Hepatocyte (in vitro differentiated cells): ENCODE measurements around the gene PLXNB2. TPM values are rescaled to one million over a fixed set of nuclear protein-coding genes. Genes with fewer than 3 reads are reported as not detected.
"Not testable (repeated sequence)": the region's sequence is repeated elsewhere in the genome, so short reads cannot be mapped to it uniquely, and the experiment has no call there.

Experiments used
- DNase-seq: peaks from one replicate; pipeline ENCODE4 v3.0.0-alpha.2; 2016; ENCODE audit warnings: low spot score
- H2AFZ ChIP-seq: fragments of 200-600 bp; sonication (generic); 2 replicates; pipeline ENCODE4 v1.6.0; 2016; ENCODE audit warnings: antibody characterized with exemption, mild to moderate bottlenecking
- H3K27ac ChIP-seq: fragments of 200-600 bp; sonication (generic); 2 replicates; pipeline ENCODE4 v1.5.1; 2016; ENCODE audit warnings: mild to moderate bottlenecking
- H3K27me3 ChIP-seq: fragments of 200-600 bp; sonication (generic); 2 replicates; pipeline ENCODE4 v1.6.1; 2016
- H3K36me3 ChIP-seq: fragments of 200-600 bp; sonication (generic); replicated peaks from 2 replicates; pipeline ENCODE4 v1.5.1; 2016; ENCODE audit warnings: low read depth; ENCODE audit not compliant: insufficient read depth
- H3K4me1 ChIP-seq: fragments of 200-600 bp; sonication (generic); 2 replicates; pipeline ENCODE4 v1.5.1; 2016; ENCODE audit warnings: mild to moderate bottlenecking, moderate library complexity; ENCODE audit not compliant: insufficient read depth
- H3K4me2 ChIP-seq: fragments of 200-600 bp; sonication (generic); 2 replicates; pipeline ENCODE4 v1.6.0; 2016
- H3K4me3 ChIP-seq: fragments of 200-600 bp; sonication (generic); 2 replicates; pipeline ENCODE4 v1.5.1; 2016; ENCODE audit warnings: mild to moderate bottlenecking
- H3K79me2 ChIP-seq: fragments of 200-600 bp; sonication (generic); 2 replicates; pipeline ENCODE4 v1.6.0; 2017; ENCODE audit warnings: mild to moderate bottlenecking
- H3K9me2 ChIP-seq: fragments of 200-600 bp; sonication (generic); replicated peaks from 2 replicates; pipeline ENCODE4 v1.6.0; 2017; ENCODE audit warnings: mild to moderate bottlenecking; ENCODE audit not compliant: insufficient read depth
- H3K9me3 ChIP-seq: fragments of 200-600 bp; sonication (generic); 2 replicates; pipeline ENCODE4 v1.5.1; 2016; ENCODE audit warnings: low read depth, mild to moderate bottlenecking
- H4K20me1 ChIP-seq: fragments of 200-600 bp; sonication (generic); 2 replicates; pipeline ENCODE4 v1.6.0; 2016; ENCODE audit warnings: mild to moderate bottlenecking; ENCODE audit not compliant: insufficient read depth, poor library complexity, severe bottlenecking
- EZH2 ChIP-seq: fragments of 200-600 bp; sonication (generic); IDR thresholded peaks from 2 replicates; pipeline ENCODE4 v1.6.1; 2016; ENCODE audit warnings: antibody characterized with exemption, mild to moderate bottlenecking, borderline replicate concordance
- EZH2phosphoT487 ChIP-seq: fragments of 200-600 bp; sonication (generic); IDR thresholded peaks from one replicate; pipeline ENCODE4 v1.6.1; 2018; ENCODE audit warnings: antibody characterized with exemption, mild to moderate bottlenecking, low read depth, moderate library complexity; ENCODE audit not compliant: unreplicated experiment, severe bottlenecking
- WGBS: methylation state at CpG from one replicate; pipeline ENCODE4 v1.1.6; 2016; ENCODE audit warnings: low lambda C conversion rate; ENCODE audit errors: missing lambda C conversion rate; 5-methylcytosine and 5-hydroxymethylcytosine counted together
- polyA plus RNA-seq: library from polyadenylated mRNA; unstranded; fragments of >200 nt; fragmentation: Nextera tagmentation; extraction: Ambion mirVana; gene quantifications from 2 replicates; pipeline ENCODE4 v1.2.1, GENCODE V29; 2016
- total RNA-seq: library from RNA; depleted of rRNA; stranded (reverse); fragments of >200 nt; gene quantifications from 2 replicates; pipeline ENCODE4 v1.2.3, GENCODE V29; 2014
- TF ChIP-seq, protein P1 (sequence below): fragments of 200-600 bp; sonication (generic); IDR thresholded peaks from 2 replicates; pipeline ENCODE4 v1.5.1; 2016; ENCODE audit warnings: antibody characterized with exemption, mild to moderate bottlenecking; ENCODE audit not compliant: poor library complexity

PLXNB2 gene
- total and polyA plus RNA-seq, 2 experiments from 2014 or later: 113 to 147 TPM

DNA sequence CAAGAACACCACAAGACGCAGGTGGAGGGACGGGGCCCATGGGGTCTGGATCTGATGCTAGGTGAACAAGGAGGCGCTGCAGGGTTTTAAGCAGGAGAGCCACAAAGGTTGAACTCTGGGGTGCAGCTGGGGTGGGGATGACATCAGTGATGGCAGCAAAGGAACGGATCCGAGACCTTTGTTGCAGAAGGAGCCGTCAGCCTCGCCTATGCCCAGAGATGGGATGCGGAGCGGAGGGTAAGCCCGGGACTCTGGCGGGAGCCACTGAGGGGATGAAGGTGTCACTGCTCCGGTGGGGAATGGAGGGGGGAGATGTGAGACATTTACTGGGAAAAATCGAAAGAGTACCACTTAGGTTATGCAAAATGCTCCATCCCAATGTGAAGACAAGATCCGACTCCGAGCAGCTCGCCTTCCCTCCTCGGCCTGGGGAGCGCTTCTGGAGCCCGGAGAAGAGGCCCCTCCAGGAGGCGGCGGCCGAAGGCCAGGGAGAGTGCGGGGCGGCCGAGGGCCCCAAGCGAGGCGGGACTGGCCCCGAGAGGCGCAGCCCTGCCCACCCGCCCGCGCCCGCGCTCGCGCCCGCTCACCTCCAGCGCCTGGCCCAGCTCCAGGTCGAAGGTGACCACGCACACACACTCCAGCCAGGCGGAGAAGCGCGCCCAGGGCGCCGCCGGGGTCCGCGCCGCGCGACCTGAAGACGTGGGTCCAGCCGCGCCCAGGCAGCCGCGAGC, 18.9 kb upstream of the PLXNB2 start:
- DNase-seq: no peak
- Histone ChIP-seq H3K4me1 (peaks cover 9% of the 10 kb centered on the region), H3K79me2 (peaks cover 11% of the 10 kb centered on the region), H3K9me2 (no peaks in the 10 kb centered on the region), H3K4me2 (peak overlapping the region; percentile 96), H4K20me1 (no peaks in the 10 kb centered on the region), H3K27me3 (no peaks in the 10 kb centered on the region), H3K36me3 (no peaks in the 10 kb centered on the region), H3K27ac (no peak overlapping the region), H2AFZ (peak overlapping the region; percentile 81), H3K9me3 (no peaks in the 10 kb centered on the region), H3K4me3 (peak overlapping the region; percentile 93)
- 38% methylated on average over 19 of the region's 56 CpGs for WGBS
- TF ChIP-seq EZH2 (no peak), EZH2phosphoT487 (no peak)
- TF ChIP-seq, protein P1, sequence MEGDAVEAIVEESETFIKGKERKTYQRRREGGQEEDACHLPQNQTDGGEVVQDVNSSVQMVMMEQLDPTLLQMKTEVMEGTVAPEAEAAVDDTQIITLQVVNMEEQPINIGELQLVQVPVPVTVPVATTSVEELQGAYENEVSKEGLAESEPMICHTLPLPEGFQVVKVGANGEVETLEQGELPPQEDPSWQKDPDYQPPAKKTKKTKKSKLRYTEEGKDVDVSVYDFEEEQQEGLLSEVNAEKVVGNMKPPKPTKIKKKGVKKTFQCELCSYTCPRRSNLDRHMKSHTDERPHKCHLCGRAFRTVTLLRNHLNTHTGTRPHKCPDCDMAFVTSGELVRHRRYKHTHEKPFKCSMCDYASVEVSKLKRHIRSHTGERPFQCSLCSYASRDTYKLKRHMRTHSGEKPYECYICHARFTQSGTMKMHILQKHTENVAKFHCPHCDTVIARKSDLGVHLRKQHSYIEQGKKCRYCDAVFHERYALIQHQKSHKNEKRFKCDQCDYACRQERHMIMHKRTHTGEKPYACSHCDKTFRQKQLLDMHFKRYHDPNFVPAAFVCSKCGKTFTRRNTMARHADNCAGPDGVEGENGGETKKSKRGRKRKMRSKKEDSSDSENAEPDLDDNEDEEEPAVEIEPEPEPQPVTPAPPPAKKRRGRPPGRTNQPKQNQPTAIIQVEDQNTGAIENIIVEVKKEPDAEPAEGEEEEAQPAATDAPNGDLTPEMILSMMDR: no peak

DNA sequence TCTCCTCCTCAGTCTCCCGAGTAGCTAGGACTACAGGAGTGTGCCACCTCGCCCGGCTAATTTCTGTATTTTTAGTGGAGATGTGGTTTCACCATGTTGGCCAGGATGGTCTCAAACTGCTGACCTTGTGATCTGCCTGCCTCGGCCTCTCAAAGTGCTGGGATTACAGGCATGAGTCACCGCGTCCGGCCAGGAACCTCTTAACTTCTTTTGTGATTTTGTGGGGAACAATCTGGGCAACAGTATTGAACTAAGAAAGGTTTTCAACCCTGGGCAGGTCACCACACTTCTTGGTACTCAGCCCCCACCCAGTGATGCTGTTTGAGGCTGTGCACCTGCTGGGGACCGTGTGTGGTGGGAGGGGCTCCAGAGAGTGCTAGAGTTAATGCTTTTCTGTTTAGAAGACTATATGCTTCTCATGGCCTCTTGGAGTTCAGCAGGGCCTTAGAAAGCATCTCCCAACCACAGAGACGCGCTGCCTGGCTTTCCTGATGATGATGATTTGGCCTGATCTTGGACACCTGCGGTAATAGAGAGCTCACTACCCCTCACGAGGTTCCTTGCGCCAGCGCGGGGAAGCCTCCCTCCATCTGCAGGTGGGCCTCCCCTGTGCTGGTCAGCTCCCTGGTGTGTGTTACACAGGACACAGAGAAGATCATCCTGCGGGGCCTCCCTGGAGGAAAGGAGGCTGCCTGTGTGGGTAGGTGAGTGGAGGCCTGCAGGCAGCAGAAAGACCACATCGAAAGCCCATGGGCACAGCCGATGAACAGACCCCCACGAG, 18.2 kb upstream of the PLXNB2 start:
- DNase-seq: no peak
- Histone ChIP-seq H3K79me2 (peaks cover 11% of the 10 kb centered on the region), H3K4me3 (no peak overlapping the region), H3K4me1 (peaks cover 9% of the 10 kb centered on the region), H3K27me3 (no peaks in the 10 kb centered on the region), H3K27ac (no peak overlapping the region), H2AFZ (no peak overlapping the region), H3K36me3 (no peaks in the 10 kb centered on the region), H4K20me1 (no peaks in the 10 kb centered on the region), H3K4me2 (peak overlapping the region; percentile 96), H3K9me2 (no peaks in the 10 kb centered on the region), H3K9me3 (no peaks in the 10 kb centered on the region)
- 87% methylated on average over 19 of the region's 19 CpGs for WGBS
- TF ChIP-seq, protein P1: no peak
- TF ChIP-seq EZH2 (no peak), EZH2phosphoT487 (no peak)

DNA sequence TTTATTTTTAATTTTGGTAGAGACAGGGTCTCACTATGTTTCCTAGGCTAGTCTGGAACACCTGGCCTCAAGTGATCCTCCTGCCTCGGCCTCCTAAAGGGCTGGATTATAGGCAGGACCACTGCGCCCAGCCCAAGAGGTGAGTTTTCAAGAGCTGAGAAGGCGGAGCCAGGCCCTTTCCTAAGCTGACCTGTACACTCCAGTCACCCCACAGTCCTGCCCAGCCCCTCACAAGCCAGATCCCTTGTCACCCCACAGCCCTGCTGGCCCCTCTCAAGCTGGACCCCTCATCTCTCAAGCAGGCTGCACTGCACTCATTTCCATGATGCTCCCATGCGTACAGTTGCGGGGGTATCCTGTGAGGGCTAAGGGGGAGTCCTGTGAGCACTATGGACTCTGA, 16.5 kb upstream of the PLXNB2 start:
- DNase-seq: peak; percentile 3
- H3K4me2 ChIP-seq: no peak overlapping the region
- no peaks in the 10 kb centered on the region for H4K20me1 ChIP-seq
- H3K27me3 ChIP-seq: no peaks in the 10 kb centered on the region
- H3K4me1 ChIP-seq: peaks cover 9% of the 10 kb centered on the region
- no peaks in the 10 kb centered on the region for H3K9me3 ChIP-seq
- no peak overlapping the region for H3K4me3 ChIP-seq
- no peak overlapping the region for H3K27ac ChIP-seq
- peaks cover 11% of the 10 kb centered on the region for H3K79me2 ChIP-seq
- H3K36me3 ChIP-seq: no peaks in the 10 kb centered on the region
- no peak for TF ChIP-seq EZH2phosphoT487
- TF ChIP-seq, protein P1: no peak
- TF ChIP-seq EZH2: no peak
- WGBS: 97% methylated on average over 5 of the region's 5 CpGs
- H3K9me2 ChIP-seq: no peaks in the 10 kb centered on the region
- no peak overlapping the region for H2AFZ ChIP-seq

DNA sequence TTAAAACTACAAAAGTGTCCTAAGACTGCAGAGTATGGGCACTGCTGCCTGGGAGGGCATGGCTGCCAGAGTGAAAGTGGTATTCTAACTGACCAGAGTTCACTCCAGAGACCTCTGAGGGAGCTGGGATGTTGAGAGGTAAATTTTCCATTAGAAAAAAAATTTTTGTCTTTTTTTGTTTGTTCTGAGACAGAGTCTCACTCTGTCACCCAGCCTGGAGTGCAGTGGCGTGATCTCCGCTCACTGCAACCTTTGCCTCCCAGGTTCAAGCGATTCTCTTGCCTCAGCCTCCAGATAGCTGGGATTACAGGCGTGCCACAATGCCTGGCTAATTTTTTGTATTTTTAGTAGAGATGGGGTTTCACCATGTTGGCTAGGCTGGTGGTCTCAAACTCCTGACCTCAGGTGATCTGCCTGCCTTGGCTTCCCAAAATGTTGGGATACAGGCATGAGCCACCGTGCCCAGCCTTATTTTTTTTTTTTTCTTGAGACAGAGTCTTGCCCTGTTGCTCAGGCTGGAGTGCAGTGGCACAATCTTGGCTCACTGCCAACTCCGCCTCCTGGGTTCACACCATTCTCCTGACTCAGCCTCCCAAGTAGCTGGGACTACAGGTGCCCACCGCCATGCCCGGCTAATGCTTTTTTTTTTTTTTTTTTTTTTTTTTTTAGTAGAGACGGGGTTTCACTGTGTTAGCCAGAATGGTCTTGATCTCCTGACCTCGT, 15.1 kb upstream of the PLXNB2 start:
- H3K79me2 ChIP-seq, H3K27me3 ChIP-seq, H3K4me1 ChIP-seq, DNase-seq, H4K20me1 ChIP-seq, H3K36me3 ChIP-seq, H3K4me2 ChIP-seq, H3K4me3 ChIP-seq, H3K9me3 ChIP-seq, H3K9me2 ChIP-seq, H3K27ac ChIP-seq, H2AFZ ChIP-seq: not testable (repeated sequence)
- WGBS: 89% methylated on average over 9 of the region's 10 CpGs
